OCI-LY3 (cell line): ENCODE data around the gene VEGFC.

Experiments
- CTCF ChIP-seq: fragments of 200-600, 300-600 bp; sonication (generic); IDR thresholded peaks from 2 replicates; pipeline ENCODE4 v1.5.1; 2014; ENCODE audit warnings: antibody characterized with exemption, low read length, low read depth
- EZH2phosphoT487 ChIP-seq: fragments of 200-600 bp; shearing (Covaris generic); IDR thresholded peaks from 2 replicates; pipeline ENCODE4 v1.6.1; 2018; ENCODE audit warnings: antibody characterized with exemption, mixed run types, low read depth

GRCh38 chr4:176741253-176741652 lies 51.5 kb downstream of the VEGFC start:
- no peak for TF ChIP-seq CTCF
- TF ChIP-seq EZH2phosphoT487, result no peak
